Activated T-cell treated with anti-CD3 and anti-CD28 coated beads, Interleukin-2, amount 50 U/mL, for 72 hours (primary cell): ENCODE measurements around the gene ATP1A2. TPM values are rescaled to one million over a fixed set of nuclear protein-coding genes. Genes with fewer than 3 reads are reported as not detected.
"Not testable (repeated sequence)": the region's sequence is repeated elsewhere in the genome, so short reads cannot be mapped to it uniquely, and the experiment has no call there.

Source experiments
- ATAC-seq, 2 donors: fragments of 150-1000 bp; cut with Tn5 transposase; replicated peaks in 1 of 2; 2 replicates each; pipeline ENCODE4 v1.10.0; 2021; ENCODE audit warnings: moderate library complexity in 2 of 2, mild to moderate bottlenecking in 1 of 2
- DNase-seq, 2 donors: peaks; one replicate each; pipeline ENCODE4 v3.0.0; 2021 to 2022; ENCODE audit warnings: mixed read lengths in 1 of 2
- H3K27ac Mint-ChIP-seq: one replicate; pipeline ENCODE4 v1.8.0; 2022; ENCODE audit warnings: mild to moderate bottlenecking, moderate library complexity, mixed read lengths
- H3K27me3 Mint-ChIP-seq: one replicate; pipeline ENCODE4 v1.8.0; 2022; ENCODE audit warnings: low read depth, mixed read lengths
- H3K36me3 Mint-ChIP-seq, 2 donors: one replicate each; pipeline ENCODE4 v1.8.0; 2022; ENCODE audit warnings: mixed read lengths in 2 of 2, mild to moderate bottlenecking in 1 of 2; ENCODE audit not compliant: insufficient read depth in 2 of 2
- H3K4me1 Mint-ChIP-seq: one replicate; pipeline ENCODE4 v1.8.0; 2022; ENCODE audit warnings: low read depth, mixed read lengths
- H3K4me3 Mint-ChIP-seq, 2 donors: one replicate each; pipeline ENCODE4 v1.8.0; 2022; ENCODE audit warnings: mild to moderate bottlenecking in 2 of 2, mixed read lengths in 2 of 2, moderate library complexity in 2 of 2
- H3K9me3 Mint-ChIP-seq, 2 donors: one replicate each; pipeline ENCODE4 v1.8.0; 2022; ENCODE audit warnings: mixed read lengths in 2 of 2
- total RNA-seq, 2 donors: library from RNA; stranded (reverse); gene quantifications; one replicate each; pipeline ENCODE4 v1.2.3, GENCODE V29; 2022

The ATP1A2 gene
- total RNA-seq, 2 donors from 2014 or later = not detected

DNA sequence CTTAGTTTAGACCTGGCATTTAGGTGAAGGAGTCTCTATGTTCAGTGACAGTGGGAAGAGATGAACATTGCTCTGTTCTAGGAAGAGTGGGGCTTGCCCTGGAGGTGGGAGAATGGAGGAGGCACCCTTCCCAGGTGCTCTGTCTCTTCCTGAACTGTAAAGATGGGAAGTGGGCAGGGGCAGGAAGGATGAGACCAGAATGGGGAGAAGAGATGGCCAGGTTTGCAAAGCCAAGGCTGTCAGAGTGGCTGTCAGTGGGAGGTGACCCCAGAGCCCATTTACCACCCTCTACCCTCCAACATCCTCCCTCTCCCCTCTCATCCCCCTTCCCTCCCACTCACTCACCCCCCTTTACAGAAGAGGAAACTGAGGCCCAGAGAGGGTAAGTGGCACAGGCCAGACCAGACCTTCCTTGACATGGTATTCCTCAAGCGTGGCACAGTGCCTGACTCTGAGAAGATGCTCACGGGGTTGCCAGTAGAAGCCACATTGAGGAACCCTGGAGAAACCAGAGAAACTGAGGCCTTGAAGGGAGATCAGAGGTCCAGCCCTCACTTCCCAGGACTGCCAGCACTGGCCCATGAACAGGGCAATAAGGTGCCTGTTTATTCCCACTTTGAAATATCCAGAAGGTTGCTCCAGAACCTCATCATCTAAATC, 15.7 kb upstream of the ATP1A2 start:
- Mint-ChIP-seq H3K9me3 (no peaks in the 10 kb centered on the region), H3K27me3 (no peaks in the 10 kb centered on the region), H3K27ac (peak overlapping the region; percentile 82), H3K4me1 (peaks cover 42% of the 10 kb centered on the region), H3K36me3 (no peaks in the 10 kb centered on the region), H3K4me3 (peak overlapping the region; percentile 84)
- DNase-seq (no peak), ATAC-seq (no peak)

DNA sequence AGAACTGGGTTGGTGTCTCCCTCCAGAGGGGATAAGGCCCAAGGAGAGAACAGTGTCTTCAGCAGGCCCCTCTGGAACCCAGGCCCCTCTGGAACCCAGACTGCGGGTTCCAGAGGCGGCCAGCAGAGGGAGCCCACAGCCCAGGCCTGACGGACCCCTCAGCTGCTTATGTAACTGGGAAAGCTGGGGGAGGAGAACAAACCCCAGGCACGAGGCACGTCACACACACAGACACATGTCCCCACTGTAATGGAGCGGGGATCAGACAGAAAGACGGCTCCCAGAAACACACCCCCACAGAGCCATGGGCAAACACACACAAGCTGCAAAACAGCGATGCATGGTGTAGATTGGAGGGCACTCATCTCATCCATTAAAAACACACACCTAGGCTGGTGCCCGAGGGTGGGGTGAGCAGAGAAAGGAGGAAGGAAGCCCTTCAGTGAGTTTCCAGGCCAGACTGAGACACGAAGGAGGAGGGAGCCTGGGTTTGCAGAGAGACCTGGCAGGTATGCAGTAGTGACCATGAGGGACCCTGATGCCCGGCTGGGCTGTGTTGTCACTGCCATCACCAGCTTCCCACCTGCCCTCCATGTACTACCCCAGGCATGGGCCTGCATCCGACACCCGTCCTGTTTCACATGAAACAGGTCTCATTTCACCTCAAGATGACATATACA, 14.4 kb upstream of the ATP1A2 start:
- Mint-ChIP-seq H3K9me3 (no peaks in the 10 kb centered on the region), H3K4me1 (peaks cover 36% of the 10 kb centered on the region), H3K27ac (no peak overlapping the region), H3K36me3 (no peaks in the 10 kb centered on the region), H3K4me3 (peak overlapping the region; percentile 60 to 63), H3K27me3 (no peaks in the 10 kb centered on the region)
- peak; percentile 74 to 79 for DNase-seq
- ATAC-seq = peak; percentile 19 to 28

DNA sequence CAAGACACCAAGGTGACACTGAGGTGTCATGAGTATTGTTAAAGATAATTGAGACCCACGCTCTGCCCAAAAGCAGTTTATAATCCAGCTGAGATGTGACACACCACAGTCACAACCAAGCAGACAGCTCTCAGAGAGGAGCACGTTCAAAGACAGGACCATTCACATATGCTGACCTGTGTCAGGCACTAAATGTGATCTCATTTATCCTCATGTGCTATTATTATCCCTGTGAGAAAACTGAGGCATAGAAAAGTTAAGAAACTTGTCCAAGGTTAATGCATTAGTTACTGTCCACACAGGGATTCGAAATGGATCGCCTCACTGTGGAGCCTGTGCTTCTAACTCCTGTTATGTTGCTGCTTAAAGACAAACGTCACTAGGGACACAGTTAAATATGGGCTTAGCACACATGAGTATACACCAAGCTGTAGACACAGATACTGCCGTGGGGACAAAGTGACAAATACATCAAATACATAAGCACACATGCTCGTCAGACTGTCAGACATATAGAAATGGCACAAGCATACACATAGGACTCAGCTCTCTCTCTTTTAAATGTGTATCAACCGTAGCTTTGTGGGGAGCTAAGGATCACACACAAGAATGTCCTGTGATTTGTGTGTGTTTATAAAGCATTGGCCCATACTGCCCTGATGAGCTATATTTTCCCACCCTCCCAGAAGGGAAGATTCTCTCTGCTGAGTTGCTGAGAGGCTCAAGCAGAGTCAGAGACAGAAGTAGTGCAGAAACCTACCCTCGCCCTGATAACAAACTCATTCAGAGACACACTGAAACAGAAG, 13.6 kb upstream of the ATP1A2 start:
- no peak overlapping the region for H3K27ac Mint-ChIP-seq
- H3K27me3 Mint-ChIP-seq = no peaks in the 10 kb centered on the region
- H3K36me3 Mint-ChIP-seq = no peaks in the 10 kb centered on the region
- no peaks in the 10 kb centered on the region for H3K9me3 Mint-ChIP-seq
- DNase-seq (no peak), ATAC-seq (no peak)
- peaks cover 29% of the 10 kb centered on the region for H3K4me1 Mint-ChIP-seq
- H3K4me3 Mint-ChIP-seq = no peak overlapping the region

DNA sequence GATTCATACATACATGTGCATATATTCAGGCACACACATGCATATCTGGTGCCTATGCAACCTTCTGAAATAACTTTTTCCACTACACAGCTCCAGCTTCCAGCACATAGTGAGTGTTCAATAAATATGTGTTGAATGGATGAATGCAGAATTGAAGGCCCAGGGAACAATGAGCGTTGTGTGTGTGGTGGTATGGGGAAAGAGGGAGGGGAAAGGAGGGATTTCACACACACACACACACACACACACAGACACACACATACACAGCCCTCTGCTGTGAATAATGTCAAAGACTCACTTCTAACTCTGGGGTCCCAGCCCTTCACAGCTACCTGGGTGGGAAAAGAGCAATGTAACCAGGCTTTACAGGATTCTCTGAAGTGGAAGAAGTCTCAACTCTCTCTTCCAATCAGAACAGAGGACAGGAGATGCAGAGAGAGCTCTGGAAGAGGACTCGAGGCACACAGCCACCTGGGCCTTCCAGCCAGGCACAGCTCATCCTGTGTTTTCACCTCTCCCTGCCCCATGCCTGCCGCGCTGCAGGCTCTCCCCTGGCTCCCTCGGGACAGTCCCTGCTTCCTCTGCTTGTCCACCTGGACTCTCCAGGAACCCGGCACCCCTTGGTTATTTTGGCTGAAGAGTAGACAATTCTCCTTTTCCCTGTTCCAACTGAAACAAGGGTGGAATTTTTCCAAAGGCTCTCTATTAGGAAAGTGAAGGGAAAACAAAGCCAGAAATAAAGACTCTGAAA, 11.7 kb upstream of the ATP1A2 start:
- DNase-seq (no peak), ATAC-seq (no peak)
- Mint-ChIP-seq H3K27ac (no peak overlapping the region), H3K27me3 (no peaks in the 10 kb centered on the region), H3K4me3 (no peak overlapping the region), H3K4me1 (peaks cover 24% of the 10 kb centered on the region), H3K9me3 (no peaks in the 10 kb centered on the region), H3K36me3 (no peaks in the 10 kb centered on the region)

DNA sequence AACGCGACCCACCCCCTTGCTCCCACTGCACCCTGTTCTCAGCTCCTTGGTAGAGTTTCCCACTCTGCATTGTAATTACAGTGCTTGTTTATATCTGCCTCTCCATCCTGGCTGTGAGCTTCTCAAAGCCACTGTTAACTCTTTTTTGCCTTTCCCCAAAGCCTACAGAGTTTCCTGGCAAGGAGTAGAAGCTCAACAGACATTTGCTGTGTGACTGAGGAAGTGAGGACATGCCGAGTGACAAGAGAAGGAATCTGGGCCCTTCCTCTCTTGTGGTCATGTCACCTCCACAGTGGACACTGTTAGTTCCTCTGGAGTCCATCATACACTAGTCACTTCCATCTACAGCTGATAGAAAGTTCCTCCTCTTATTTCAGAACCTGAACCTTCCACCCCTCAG, 11.1 kb upstream of the ATP1A2 start:
- H3K4me3 Mint-ChIP-seq = no peak overlapping the region
- ATAC-seq (no peak), DNase-seq (no peak)
- H3K36me3 Mint-ChIP-seq = no peaks in the 10 kb centered on the region
- no peak overlapping the region for H3K27ac Mint-ChIP-seq
- no peaks in the 10 kb centered on the region for H3K27me3 Mint-ChIP-seq
- no peaks in the 10 kb centered on the region for H3K9me3 Mint-ChIP-seq
- peaks cover 25% of the 10 kb centered on the region for H3K4me1 Mint-ChIP-seq

DNA sequence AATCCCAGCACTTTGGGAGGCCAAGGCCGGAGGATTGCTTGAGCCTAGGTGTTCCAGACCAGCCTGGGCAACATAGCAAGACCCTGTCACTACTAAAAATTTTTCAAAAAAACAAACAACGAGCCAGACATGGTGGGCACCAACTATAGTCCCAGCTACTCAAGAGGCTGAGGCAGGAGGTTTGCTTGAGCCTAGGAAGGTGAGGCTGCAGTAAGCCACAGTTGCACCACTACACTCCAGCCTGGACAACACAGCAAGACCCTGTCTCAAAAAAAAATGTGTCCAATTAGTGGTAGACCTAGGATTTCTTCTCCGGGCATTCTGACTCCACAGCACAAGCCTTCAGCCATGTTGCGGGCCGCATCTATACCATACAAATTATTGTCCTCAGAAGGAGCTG, 10.4 kb upstream of the ATP1A2 start:
- H3K27me3 Mint-ChIP-seq = no peaks in the 10 kb centered on the region
- no peaks in the 10 kb centered on the region for H3K9me3 Mint-ChIP-seq
- H3K27ac Mint-ChIP-seq = no peak overlapping the region
- H3K4me3 Mint-ChIP-seq = no peak overlapping the region
- no peak for ATAC-seq
- H3K4me1 Mint-ChIP-seq = peaks cover 26% of the 10 kb centered on the region
- no peak for DNase-seq
- no peaks in the 10 kb centered on the region for H3K36me3 Mint-ChIP-seq

DNA sequence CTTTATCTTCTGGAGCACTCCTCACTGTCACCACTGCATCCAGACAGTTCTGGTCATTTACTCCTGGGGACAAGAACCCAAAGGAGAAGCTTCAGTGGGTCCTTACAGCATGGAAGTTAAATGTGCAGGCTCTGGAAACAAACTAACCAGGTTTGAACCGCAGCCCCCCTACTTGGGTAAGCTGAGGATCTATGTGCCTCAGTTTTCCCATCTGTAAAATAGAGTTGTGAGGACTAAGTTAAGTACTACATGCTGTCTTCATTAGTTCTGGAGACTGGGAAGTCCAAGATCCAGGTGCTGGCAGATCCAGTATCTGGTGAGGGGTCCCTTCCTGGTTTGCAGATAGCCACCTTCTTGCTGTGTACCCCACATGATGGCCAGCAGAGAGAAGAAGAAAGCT, 8.0 kb upstream of the ATP1A2 start:
- Mint-ChIP-seq H3K27ac (no peak overlapping the region), H3K27me3 (no peaks in the 10 kb centered on the region), H3K4me3 (no peak overlapping the region), H3K4me1 (peaks cover 14% of the 10 kb centered on the region), H3K9me3 (no peaks in the 10 kb centered on the region), H3K36me3 (no peaks in the 10 kb centered on the region)
- no peak for ATAC-seq
- no peak for DNase-seq

DNA sequence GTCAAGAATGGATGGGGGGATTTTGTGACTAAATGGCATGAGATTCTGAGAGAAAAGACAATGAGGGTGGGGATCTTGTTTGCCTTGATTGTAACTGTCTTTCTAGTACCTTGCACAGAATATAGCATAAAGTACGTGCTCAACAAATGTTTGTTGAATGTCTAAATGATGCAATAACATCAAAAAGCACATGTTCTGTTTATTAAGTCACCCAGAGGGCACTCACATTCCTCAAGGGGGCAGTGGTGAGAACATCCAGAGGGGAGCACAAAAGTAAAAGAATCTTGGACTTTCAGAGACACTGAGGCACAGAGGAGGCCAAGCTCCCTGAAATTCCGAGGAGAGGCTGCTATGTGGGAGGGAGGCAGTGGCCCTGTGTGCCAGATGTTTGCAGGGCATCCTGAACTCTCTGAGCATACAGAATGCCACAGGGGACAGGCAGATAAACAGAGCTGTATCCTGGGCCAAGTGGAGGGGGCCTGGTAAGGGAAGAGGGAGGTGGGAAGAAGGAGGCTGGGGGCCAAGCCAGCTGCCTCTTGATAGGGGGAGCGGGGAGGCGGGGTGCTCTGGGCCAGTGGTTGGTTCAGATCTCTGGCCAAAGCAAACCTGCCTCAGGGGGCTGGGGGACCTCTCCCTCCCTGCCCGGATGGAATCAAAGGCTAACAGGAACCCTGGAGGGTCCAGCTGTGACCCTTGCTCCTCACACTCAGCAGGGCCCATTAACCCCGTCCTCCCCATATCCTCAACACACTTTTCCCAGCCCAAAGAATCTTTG, 6.5 kb upstream of the ATP1A2 start:
- no peaks in the 10 kb centered on the region for H3K9me3 Mint-ChIP-seq
- peak overlapping the region; percentile 21 for H3K27ac Mint-ChIP-seq
- H3K27me3 Mint-ChIP-seq = no peaks in the 10 kb centered on the region
- ATAC-seq = peak; percentile 41 to 67
- peaks cover 14% of the 10 kb centered on the region for H3K4me1 Mint-ChIP-seq
- H3K36me3 Mint-ChIP-seq = no peaks in the 10 kb centered on the region
- DNase-seq = peak; percentile 56
- H3K4me3 Mint-ChIP-seq = no peak overlapping the region

DNA sequence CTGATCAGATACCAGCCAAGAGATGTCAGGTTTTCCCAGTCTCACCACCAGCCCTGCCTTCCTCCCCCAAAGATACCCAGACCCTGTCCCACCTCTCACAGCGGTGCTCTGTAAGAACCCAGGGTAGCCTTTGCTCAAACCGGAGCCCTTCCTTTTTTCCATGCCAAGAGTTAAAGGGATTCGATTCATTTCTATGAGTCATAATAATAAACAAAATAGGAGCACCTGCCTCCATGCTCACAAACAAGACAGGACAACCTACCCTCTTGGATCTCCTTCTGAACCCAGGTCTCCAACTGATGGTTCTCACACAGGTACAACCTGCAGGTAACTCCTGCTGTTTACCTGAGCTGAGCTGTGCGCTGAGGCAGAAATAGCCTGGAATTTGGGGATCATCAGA, 5.9 kb upstream of the ATP1A2 start:
- no peaks in the 10 kb centered on the region for H3K27me3 Mint-ChIP-seq
- H3K4me1 Mint-ChIP-seq = peaks cover 14% of the 10 kb centered on the region
- H3K4me3 Mint-ChIP-seq = no peak overlapping the region
- no peak overlapping the region for H3K27ac Mint-ChIP-seq
- no peaks in the 10 kb centered on the region for H3K36me3 Mint-ChIP-seq
- no peaks in the 10 kb centered on the region for H3K9me3 Mint-ChIP-seq
- ATAC-seq (no peak), DNase-seq (no peak)

DNA sequence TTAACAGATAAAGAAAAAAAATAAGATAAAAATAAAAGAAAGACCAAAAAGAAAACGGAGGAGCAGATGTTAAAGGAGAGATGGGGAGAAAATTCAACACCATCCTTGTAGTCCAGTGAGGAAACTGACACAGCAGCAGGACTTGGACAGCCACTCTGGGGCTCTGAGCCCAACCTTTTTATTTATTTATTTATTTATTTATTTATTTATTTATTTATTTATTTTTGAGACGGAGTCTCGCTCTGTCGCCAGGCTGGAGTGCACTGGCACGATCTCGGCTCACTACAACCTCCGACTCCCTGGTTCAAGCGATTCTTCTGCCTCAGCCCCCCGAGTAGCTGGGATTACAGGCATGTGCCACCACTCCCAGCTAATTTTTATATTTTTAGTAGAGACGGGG, 4.1 kb upstream of the ATP1A2 start:
- peaks cover 14% of the 10 kb centered on the region for H3K4me1 Mint-ChIP-seq
- ATAC-seq, H3K27ac Mint-ChIP-seq, H3K36me3 Mint-ChIP-seq, DNase-seq, H3K9me3 Mint-ChIP-seq, H3K27me3 Mint-ChIP-seq, H3K4me3 Mint-ChIP-seq: not testable (repeated sequence)

DNA sequence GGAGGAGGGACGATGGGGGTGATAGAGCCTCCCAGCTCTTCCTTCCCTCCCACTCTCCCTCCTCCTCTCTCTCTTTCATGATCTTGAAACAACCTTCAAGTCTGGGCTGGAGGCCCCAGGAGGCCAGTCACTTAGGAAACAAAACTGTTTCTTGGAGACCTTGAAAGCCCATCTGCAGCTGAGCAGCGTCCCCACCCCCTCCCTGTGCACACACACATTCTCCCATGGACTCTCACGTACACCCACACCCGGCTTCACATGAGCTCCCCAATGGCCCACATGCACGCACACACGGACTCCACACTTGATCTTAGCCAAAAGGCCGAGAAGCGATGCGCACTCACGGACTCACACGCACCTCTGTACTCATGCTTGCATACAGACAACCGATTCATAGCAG, 3.2 kb upstream of the ATP1A2 start:
- Mint-ChIP-seq H3K4me1 (peaks cover 14% of the 10 kb centered on the region), H3K36me3 (no peaks in the 10 kb centered on the region), H3K4me3 (no peak overlapping the region), H3K9me3 (no peaks in the 10 kb centered on the region), H3K27ac (no peak overlapping the region), H3K27me3 (peaks cover 7% of the 10 kb centered on the region)
- ATAC-seq (no peak), DNase-seq (no peak)

DNA sequence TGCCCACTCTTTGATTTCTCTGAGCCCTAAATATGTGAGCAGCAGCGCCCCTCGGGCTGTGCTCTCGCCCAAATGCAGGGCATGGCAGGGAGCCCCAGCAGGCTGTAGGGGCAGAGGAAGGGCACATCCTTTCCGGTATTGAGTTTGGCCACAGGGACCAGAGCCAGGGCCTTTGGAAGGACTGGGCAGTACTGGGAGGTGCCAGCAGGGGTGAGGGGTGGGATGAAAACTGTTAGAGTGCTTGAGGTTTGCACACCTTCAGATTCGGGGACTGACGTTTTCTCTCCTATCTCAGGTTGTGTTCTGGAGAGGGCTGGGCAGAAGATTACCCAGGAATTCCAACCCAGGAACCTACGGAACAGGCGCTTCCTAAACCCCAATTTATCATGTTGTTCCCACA, 2.2 kb upstream of the ATP1A2 start:
- Mint-ChIP-seq H3K27me3 (peaks cover 11% of the 10 kb centered on the region), H3K27ac (no peak overlapping the region), H3K4me1 (peaks cover 14% of the 10 kb centered on the region), H3K9me3 (no peaks in the 10 kb centered on the region), H3K36me3 (no peaks in the 10 kb centered on the region), H3K4me3 (no peak overlapping the region)
- DNase-seq (no peak), ATAC-seq (no peak)
